Measurements from ENCODE around the gene LRRC40.
"Not testable (repeated sequence)": the region's sequence is repeated elsewhere in the genome, so short reads cannot be mapped to it uniquely, and the experiment has no call there.

LRRC40 gene

GRCh38 chr1:70202173-70202758 is 3.1 kb downstream of the LRRC40 start:
- no peak for DNase-seq (ENCODE audit: low read depth in 2 of 2)

GRCh38 chr1:70200065-70200464 is 5.3 kb downstream of the LRRC40 start:
- no peak for DNase-seq (ENCODE audit: low read depth in 2 of 2)

DNA sequence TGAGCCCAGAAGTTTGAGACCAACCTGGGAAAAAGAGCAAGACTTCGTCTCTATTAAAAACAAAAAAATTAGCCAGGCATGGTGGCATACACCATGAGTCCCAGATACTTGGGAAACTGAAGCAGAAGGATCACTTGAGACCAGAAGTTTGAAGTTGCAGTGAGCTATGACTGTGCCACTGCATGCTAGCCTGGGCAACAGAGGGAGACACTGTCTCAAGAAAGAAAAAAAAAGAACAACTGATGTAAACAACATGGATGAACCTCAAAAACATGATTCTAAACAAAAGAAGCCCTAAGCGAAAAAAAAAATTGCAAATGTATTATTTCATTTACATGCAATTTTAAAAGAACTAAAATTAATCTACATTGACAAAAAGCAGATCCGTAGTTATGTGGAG is 9.0 kb downstream of the LRRC40 start:
- DNase-seq (ENCODE audit: low read depth in 2 of 2) = no peak

GRCh38 chr1:70195342-70195741 is 10.0 kb downstream of the LRRC40 start:
- DNase-seq (ENCODE audit: low read depth in 2 of 2) = no peak

GRCh38 chr1:70194601-70195000 is 10.8 kb downstream of the LRRC40 start:
- no peak for DNase-seq (ENCODE audit: low read depth in 2 of 2)

DNA sequence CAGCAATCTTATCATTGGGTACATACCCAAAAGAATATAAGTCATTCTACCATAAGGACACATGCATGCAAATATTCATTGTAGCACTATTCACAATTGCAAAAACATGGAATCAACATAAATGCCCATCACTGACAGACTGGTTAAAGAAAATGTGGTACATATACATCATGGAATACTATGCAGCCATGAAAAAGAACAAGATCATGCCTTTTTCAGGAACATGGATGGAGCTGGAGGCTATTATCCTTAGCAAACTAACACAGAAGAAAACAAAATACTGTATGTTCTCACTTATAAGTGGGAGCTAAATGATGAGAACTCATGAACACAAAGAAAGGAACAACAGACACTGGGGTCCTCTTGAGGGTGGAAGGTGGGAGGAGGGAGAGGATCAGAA is 12.9 kb downstream of the LRRC40 start:
- not testable (repeated sequence) for DNase-seq (ENCODE audit: low read depth in 2 of 2)

DNA sequence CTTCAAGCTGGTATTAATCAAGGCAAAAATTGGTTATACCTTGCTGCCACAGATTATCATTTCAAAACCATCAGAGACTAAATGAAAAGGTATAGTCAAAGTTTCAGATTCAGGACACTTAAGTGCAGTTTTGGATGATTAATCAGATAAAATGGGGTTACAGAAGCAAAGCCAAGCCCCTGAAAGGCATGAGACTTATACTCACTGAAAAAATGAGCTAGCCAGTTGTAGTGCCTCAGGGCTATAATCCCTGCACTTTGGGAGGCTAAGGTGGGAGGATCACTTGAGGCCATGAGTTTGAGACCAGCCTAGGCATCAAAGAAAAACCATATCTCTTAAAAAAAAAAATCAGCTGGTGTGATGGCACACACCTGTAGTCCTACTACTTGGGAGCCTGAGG is 15.2 kb downstream of the LRRC40 start:
- DNase-seq (ENCODE audit: low read depth in 2 of 2) = no peak

GRCh38 chr1:70188522-70188921 is 16.9 kb downstream of the LRRC40 start:
- no peak for DNase-seq (ENCODE audit: low read depth in 2 of 2)

DNA sequence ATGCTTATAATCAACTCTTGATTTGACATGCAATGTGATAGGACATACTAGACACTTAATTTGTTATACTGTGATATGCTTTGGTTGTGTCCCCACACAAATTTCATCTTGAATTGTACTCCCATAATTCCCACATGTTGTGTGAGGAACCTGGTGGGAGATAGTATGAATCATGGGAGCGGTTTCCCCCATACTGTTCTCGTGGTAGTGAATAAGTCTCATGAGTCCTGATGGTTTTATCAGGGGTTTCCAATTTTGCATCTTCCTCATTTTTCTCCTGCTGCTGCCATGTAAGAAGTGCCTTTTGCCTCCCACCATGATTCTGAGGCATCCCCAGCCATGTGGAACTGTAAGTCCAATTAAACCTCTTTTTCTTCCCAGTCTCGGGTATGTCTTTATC is 20.2 kb downstream of the LRRC40 start:
- DNase-seq (ENCODE audit: low read depth in 2 of 2) = not testable (repeated sequence)

DNA sequence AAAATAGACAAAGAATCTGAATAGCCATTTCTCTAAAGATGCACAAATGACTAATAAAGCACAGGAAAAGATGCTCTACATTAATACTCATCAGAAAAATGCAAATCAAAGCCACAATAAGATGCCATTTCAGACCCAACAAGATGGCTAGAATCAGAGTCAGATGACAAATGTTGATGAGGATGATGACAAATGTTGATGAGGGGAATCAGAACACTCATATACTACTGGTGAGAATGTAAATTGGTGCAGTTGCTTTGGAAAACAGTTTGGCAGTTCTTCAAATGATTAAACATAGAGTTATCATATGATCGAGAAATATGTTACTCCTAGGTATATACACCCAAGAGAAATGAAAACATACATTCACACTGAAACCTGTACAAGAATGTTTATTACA is 33.9 kb downstream of the LRRC40 start:
- no peak for DNase-seq (ENCODE audit: low read depth in 2 of 2)

DNA sequence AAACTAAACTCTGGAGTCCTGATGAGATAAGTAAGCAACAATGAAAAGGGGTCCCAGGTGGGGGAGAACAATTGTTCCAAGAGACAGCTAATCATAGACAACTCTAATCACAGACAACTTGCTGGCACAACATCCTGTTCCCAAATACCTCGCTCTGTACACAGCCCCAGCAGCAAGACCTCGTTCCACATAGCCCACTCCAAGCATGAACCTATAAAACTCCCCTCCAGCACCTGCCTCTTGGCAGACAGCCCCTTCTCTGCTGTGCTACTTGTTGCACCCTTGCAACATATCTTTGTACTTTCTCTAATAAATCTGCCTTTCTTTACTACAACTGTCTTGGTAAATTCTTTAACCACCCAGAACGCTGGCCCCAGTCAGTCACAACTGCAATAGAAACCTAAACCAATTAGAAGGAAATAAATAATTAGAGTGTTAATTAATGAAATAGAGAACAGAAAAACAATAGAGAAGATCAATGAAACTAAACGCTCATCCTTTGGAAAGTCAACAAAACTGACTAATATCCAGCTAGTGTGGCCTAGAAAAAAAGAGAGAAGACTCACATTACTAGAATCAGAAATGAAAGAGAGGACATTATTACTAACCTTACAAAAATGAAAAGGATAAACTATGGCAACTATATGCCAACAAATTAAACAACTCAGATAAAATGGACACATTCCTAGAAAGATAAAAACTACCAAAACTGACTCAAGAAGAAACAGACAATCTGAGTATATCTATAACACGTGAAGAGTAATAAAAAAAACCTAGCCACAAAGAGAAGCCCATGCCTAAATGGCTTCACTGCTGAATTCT is 36.1 kb downstream of the LRRC40 start:
- DNase-seq (ENCODE audit: low read depth in 2 of 2) = no peak

DNA sequence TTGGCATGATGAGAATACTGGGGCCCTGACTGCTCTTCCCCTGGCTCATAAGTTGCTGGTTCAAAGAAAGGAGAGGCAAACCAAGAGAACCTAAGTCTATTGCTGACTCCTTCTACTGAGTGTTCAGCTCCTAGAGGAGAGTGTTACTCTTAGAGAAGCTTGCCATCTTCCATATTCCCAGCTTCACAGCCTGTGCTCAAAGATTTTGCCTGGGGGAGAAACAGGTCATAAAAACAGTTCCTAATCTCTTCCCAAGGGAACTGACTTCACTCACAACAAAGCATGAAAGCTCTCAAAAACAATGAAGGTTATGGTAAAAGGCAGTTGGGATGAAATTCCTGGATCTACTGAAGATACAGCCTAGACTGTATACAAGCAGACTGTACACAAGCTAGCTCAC is 37.1 kb downstream of the LRRC40 start:
- DNase-seq (ENCODE audit: low read depth in 2 of 2) = no peak

GRCh38 chr1:70164350-70164749 is 41.0 kb downstream of the LRRC40 start:
- DNase-seq (ENCODE audit: low read depth in 2 of 2) = no peak

DNA sequence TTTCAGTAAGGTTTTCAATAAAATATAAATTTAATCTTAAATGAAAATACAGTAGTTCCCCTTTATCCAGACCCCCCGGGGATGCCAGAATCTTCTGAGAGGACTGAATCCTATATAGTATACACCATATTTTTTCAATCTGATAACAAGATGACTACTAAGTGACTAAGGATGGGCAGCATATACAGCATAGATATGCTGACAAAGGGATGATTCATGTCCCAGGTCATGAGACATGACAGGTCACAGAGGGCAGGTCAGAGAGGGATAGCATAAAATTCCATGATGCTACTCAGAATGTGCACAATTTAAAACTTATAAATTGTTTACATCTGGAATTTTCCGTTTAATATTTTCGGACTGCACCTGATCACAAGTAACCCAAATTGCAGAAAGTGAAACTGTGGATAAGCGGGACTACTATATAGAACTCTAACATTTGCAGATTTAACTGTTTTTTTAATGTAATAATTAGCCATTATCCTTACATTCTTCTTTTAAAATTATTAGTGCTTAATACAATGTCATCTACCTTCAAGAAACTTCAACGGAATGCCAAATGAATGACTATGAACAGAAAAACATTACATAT is 48.8 kb downstream of the LRRC40 start:
- DNase-seq (ENCODE audit: low read depth in 2 of 2) = no peak

- DNase-seq (ENCODE audit: low read depth in 2 of 2) = no peak
Observed at GRCh38 chr1:70153739-70154138, 51.6 kb downstream of the LRRC40 start.

GRCh38 chr1:70150444-70150843 is 54.9 kb downstream of the LRRC40 start:
- DNase-seq (ENCODE audit: low read depth in 2 of 2) = no peak

GRCh38 chr1:70146488-70146887 is 58.9 kb downstream of the LRRC40 start:
- no peak for DNase-seq (ENCODE audit: low read depth in 2 of 2)

DNA sequence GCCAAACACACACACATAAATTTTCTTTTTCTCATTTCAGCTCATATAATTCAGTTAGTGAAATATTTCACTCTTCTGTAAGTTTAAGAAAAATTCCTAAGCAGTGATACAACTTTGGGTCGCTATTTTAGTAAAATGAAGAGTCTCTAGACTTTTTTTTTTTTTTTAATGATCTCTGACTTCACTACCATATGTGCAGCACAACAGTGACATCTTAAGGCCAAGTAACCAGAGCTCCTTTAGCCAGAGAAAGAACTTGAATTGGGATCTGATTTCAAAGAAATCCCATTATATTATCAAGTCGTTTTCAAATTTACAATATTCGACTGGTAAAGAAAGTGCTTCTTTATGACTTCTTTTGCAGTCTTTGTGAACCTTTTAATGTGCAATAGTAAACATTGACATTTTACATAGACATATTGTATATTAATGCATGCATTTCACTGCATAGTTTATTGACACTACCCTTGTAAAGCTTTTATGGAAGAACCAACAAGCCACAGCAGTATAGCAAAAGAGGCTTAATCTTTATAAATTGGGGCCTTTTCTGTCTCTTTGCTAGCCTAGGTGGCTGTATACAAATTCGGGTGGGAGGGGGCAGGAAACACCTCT is 62.2 kb downstream of the LRRC40 start:
- no peak for DNase-seq (ENCODE audit: low read depth in 2 of 2)

DNA sequence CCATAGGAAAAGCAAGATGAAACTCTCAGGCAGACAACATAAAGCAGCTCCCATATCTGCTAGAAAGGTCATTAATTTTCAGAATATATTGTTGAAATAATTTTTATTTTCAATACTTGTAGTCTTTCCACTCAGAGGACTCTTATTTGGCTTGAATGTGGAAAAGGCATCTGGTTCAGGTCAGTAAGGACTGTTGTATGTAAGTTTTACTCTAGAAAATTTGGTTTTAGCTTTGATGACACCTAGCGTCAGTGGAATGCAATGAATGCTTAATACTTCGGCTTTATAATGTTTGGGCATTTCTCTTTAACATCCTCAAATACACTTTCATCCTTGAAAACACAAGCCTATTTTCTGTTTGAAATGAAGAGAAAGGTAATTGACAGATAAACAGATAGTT is 63.3 kb downstream of the LRRC40 start:
- DNase-seq (ENCODE audit: low read depth in 2 of 2) = no peak

DNA sequence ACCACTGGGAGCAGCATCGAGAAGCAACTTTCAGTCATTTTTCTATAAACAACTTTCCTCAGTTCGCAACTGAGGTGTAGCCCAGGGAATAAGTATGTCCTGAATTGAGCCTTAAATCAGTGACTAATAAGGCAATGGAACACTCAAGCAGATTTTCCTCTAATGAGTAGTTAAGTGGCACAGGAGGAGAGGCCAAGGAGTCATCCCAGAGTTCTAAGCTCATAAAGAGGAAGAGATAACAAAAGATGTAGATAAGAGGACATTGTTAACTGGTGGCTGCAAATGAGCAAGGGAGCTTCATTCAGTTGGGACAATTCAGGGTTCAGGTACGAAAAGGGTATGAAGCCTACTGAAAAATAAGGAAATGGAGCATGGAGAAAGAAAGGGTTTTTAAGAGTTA is 64.5 kb downstream of the LRRC40 start:
- DNase-seq (ENCODE audit: low read depth in 2 of 2) = no peak

- no peak for DNase-seq (ENCODE audit: low read depth in 2 of 2)
Observed at GRCh38 chr1:70140343-70140742, 65.0 kb downstream of the LRRC40 start.

DNA sequence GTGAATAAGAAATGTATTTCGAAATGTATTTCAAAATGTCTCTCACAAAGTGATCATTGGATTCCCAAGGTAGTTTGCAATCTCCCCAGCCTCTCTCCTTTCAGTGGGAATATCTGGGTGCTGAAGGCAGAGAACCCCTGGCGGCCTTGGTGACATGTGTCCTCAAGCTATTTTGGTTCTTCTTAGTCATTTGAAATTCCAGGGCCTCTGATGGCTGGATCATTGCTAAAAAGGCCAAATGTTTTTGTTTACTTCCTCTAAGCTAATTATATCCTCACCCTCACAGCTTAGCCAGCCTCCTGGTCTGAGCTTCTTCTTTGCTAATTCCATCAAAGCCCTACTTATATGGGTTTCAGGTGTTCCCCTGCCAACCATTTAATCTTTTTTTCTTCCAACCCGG is 71.2 kb downstream of the LRRC40 start:
- no peak for DNase-seq (ENCODE audit: low read depth in 2 of 2)

DNA sequence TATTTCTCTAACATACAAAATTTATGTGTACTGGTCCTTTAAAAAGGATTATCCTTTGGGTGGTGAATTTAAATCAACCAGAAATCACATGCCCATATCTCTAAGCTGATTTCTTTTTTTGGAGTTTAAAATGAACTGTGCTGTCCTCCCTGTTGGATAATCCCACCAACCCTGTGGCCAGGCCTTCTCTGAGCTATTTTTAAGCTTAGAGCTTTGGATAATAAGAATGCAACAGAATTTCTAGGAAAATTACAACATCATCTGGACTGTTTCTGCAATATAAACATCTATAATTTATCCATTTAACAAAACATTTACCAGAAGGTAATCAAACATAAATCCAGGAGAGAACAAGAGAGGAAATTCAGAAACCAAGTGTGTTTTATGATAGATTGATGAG is 88.3 kb downstream of the LRRC40 start:
- DNase-seq (ENCODE audit: low read depth in 2 of 2) = no peak

Data from stimulated activated CD8-positive, alpha-beta memory T cell treated with anti-CD3 and anti-CD28 coated beads, Interleukin-2, amount 100 ng/mL, for 48 hours (primary cell).